Measurements from ENCODE around the gene WWTR1. TPM values are rescaled to one million over a fixed set of nuclear protein-coding genes. Genes with fewer than 3 reads are reported as not detected.

The WWTR1 gene
- total and polyA plus RNA-seq, 4 donors: 4.5 to 11.8 (median 9.0) TPM

DNA sequence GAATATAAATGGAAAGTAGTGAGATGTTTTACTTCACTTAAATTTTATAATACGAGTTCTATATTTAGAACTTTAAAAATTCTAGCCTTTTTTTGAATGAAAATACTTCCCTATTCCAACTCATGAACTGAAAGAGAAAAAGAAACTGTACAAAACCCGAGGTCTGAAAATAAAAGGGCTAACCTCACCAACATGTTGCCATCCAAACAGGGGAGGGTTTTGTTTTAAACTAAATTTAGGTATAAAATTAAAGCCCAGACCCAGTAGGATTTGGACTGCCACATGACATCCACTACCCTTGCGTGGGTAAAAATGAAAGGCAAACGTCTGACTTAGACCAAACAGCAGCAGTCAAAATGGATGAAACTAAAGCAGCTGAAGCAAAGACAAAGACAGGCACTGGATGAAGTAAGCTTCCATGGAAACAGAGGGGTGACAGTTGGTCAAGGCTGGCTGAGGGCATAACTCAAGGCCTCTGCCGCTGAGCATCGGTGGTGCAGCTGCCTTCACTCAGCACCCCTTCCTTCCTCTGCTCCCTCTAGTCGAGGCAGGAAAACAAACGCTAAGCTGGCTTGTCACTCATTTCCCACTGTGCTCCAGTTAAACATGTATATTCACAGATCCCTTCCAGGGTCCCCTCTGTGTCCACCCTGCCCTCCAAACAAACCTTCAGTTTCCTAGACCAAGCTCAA is 125.2 kb downstream of the WWTR1 start:
- no peak for DNase-seq (ENCODE audit: low spot score)
- 56% methylated on average over 8 of the region's 8 CpGs for WGBS
- no peaks in the 10 kb centered on the region for H3K9me3 ChIP-seq (ENCODE audit: control insufficient read depth in 4 of 4, low read length in 3 of 4)
- H3K4me1 ChIP-seq (ENCODE audit: control insufficient read depth in 4 of 4, insufficient read depth in 4 of 4, low read length in 3 of 4): peaks cover 3 to 37% (median 20%) of the 10 kb centered on the region in 4 donors
- peak overlapping the region in 1 of 2 donors; percentile 40 for H3K27ac ChIP-seq (ENCODE audit: low read depth in 1 of 2, low read length in 2 of 2)
- H3K4me3 ChIP-seq (ENCODE audit: low read depth in 1 of 3, low read length in 3 of 3): no peak overlapping the region
- no peaks in the 10 kb centered on the region for H3K36me3 ChIP-seq (ENCODE audit: control insufficient read depth in 4 of 4, insufficient read depth in 3 of 4, low read depth in 1 of 4, low read length in 3 of 4)
- TF ChIP-seq RXRA (IDR thresholded peaks at IDR 0.05): no peak
- TF ChIP-seq YY1 (IDR thresholded peaks at IDR 0.05): no peak
- no peak for TF ChIP-seq GABPA (IDR thresholded peaks at IDR 0.05 in 1 of 2, conservative IDR thresholded peaks at IDR 0.05 in 1 of 2)
- TF ChIP-seq NR2F2 (IDR thresholded peaks at IDR 0.05): no peak
- TF ChIP-seq, protein P1, sequence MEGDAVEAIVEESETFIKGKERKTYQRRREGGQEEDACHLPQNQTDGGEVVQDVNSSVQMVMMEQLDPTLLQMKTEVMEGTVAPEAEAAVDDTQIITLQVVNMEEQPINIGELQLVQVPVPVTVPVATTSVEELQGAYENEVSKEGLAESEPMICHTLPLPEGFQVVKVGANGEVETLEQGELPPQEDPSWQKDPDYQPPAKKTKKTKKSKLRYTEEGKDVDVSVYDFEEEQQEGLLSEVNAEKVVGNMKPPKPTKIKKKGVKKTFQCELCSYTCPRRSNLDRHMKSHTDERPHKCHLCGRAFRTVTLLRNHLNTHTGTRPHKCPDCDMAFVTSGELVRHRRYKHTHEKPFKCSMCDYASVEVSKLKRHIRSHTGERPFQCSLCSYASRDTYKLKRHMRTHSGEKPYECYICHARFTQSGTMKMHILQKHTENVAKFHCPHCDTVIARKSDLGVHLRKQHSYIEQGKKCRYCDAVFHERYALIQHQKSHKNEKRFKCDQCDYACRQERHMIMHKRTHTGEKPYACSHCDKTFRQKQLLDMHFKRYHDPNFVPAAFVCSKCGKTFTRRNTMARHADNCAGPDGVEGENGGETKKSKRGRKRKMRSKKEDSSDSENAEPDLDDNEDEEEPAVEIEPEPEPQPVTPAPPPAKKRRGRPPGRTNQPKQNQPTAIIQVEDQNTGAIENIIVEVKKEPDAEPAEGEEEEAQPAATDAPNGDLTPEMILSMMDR (IDR thresholded peaks at IDR 0.05; ENCODE audit: low read depth, low read length, missing input control): no peak
- no peak for TF ChIP-seq EGR1 (IDR thresholded peaks at IDR 0.05; ENCODE audit: low read depth in 2 of 2)
- TF ChIP-seq, protein P2, sequence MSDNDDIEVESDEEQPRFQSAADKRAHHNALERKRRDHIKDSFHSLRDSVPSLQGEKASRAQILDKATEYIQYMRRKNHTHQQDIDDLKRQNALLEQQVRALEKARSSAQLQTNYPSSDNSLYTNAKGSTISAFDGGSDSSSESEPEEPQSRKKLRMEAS (IDR thresholded peaks at IDR 0.05): no peak
- TF ChIP-seq, protein P3, sequence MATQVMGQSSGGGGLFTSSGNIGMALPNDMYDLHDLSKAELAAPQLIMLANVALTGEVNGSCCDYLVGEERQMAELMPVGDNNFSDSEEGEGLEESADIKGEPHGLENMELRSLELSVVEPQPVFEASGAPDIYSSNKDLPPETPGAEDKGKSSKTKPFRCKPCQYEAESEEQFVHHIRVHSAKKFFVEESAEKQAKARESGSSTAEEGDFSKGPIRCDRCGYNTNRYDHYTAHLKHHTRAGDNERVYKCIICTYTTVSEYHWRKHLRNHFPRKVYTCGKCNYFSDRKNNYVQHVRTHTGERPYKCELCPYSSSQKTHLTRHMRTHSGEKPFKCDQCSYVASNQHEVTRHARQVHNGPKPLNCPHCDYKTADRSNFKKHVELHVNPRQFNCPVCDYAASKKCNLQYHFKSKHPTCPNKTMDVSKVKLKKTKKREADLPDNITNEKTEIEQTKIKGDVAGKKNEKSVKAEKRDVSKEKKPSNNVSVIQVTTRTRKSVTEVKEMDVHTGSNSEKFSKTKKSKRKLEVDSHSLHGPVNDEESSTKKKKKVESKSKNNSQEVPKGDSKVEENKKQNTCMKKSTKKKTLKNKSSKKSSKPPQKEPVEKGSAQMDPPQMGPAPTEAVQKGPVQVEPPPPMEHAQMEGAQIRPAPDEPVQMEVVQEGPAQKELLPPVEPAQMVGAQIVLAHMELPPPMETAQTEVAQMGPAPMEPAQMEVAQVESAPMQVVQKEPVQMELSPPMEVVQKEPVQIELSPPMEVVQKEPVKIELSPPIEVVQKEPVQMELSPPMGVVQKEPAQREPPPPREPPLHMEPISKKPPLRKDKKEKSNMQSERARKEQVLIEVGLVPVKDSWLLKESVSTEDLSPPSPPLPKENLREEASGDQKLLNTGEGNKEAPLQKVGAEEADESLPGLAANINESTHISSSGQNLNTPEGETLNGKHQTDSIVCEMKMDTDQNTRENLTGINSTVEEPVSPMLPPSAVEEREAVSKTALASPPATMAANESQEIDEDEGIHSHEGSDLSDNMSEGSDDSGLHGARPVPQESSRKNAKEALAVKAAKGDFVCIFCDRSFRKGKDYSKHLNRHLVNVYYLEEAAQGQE (IDR thresholded peaks at IDR 0.05): no peak
- no peak for TF ChIP-seq SP1 (IDR thresholded peaks at IDR 0.05)
- TF ChIP-seq, protein P4, sequence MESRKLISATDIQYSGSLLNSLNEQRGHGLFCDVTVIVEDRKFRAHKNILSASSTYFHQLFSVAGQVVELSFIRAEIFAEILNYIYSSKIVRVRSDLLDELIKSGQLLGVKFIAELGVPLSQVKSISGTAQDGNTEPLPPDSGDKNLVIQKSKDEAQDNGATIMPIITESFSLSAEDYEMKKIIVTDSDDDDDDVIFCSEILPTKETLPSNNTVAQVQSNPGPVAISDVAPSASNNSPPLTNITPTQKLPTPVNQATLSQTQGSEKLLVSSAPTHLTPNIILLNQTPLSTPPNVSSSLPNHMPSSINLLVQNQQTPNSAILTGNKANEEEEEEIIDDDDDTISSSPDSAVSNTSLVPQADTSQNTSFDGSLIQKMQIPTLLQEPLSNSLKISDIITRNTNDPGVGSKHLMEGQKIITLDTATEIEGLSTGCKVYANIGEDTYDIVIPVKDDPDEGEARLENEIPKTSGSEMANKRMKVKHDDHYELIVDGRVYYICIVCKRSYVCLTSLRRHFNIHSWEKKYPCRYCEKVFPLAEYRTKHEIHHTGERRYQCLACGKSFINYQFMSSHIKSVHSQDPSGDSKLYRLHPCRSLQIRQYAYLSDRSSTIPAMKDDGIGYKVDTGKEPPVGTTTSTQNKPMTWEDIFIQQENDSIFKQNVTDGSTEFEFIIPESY (IDR thresholded peaks at IDR 0.05): no peak
- no peak for TF ChIP-seq HNF4G (IDR thresholded peaks at IDR 0.05)
- no peak for TF ChIP-seq TAF1 (conservative IDR thresholded peaks at IDR 0.05)
- no peak for TF ChIP-seq HNF4A (conservative IDR thresholded peaks at IDR 0.05)
- TF ChIP-seq FOXA2 (IDR thresholded peaks at IDR 0.05): no peak
- TF ChIP-seq, protein P5, sequence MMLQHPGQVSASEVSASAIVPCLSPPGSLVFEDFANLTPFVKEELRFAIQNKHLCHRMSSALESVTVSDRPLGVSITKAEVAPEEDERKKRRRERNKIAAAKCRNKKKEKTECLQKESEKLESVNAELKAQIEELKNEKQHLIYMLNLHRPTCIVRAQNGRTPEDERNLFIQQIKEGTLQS (IDR thresholded peaks at IDR 0.05): no peak
- TF ChIP-seq RAD21 (IDR thresholded peaks at IDR 0.05): no peak
- no peak for TF ChIP-seq FOXA1 (IDR thresholded peaks at IDR 0.05)
- TF ChIP-seq JUND (IDR thresholded peaks at IDR 0.05): no peak
- no peak overlapping the region for H3K9ac ChIP-seq (ENCODE audit: low read depth in 1 of 2, low read length in 2 of 2)
- H3K27me3 ChIP-seq (ENCODE audit: control insufficient read depth in 4 of 4, insufficient read depth in 4 of 4, low read length in 3 of 4): no peaks in the 10 kb centered on the region

Data from liver (tissue), 9 donors.